Activated naive CD8-positive, alpha-beta T cell treated with anti-CD3 and anti-CD28 coated beads, Interleukin-2, amount 10 ng/mL, durations not matched to agents 7 days and 5 days (primary cell): ENCODE measurements around the gene SPATS2. TPM values are rescaled to one million over a fixed set of nuclear protein-coding genes. Genes with fewer than 3 reads are reported as not detected.

Experiments
- ATAC-seq: fragments of 150-1000 bp; cut with Tn5 transposase; one replicate; pipeline ENCODE4 v1.10.0; 2021; ENCODE audit warnings: low read depth, moderate library complexity
- POLR2A ChIA-PET: fragments of 350-600 bp; sonication (Branson Sonifier 250); formaldehyde crosslinking; loops from one replicate; lab custom pipeline; 2021; ENCODE audit warnings: antibody characterized with exemption; lab: Charles Lee
- DNase-seq: peaks from one replicate; pipeline ENCODE4 v3.0.0; 2021
- H3K27ac Mint-ChIP-seq: one replicate; pipeline ENCODE4 v1.8.0; 2022; ENCODE audit warnings: mild to moderate bottlenecking, mixed read lengths
- H3K27me3 Mint-ChIP-seq: one replicate; pipeline ENCODE4 v1.8.0; 2022; ENCODE audit warnings: mild to moderate bottlenecking, moderate library complexity, mixed read lengths
- H3K36me3 Mint-ChIP-seq: one replicate; pipeline ENCODE4 v1.8.0; 2021; ENCODE audit warnings: mild to moderate bottlenecking, mixed read lengths
- H3K4me1 Mint-ChIP-seq: one replicate; pipeline ENCODE4 v1.8.0; 2021; ENCODE audit warnings: mixed read lengths
- H3K4me3 Mint-ChIP-seq: one replicate; pipeline ENCODE4 v1.8.0; 2022; ENCODE audit warnings: mild to moderate bottlenecking, moderate library complexity, mixed read lengths
- H3K9me3 Mint-ChIP-seq: one replicate; pipeline ENCODE4 v1.8.0; 2021; ENCODE audit warnings: mixed read lengths
- total RNA-seq, 2 experiments: library from RNA; stranded (reverse); gene quantifications; one replicate each; pipeline ENCODE4 v1.2.3, GENCODE V29; 2021

Gene SPATS2
- total RNA-seq, 2 experiments from 2014 or later, result 12.1 to 13.3 TPM

DNA sequence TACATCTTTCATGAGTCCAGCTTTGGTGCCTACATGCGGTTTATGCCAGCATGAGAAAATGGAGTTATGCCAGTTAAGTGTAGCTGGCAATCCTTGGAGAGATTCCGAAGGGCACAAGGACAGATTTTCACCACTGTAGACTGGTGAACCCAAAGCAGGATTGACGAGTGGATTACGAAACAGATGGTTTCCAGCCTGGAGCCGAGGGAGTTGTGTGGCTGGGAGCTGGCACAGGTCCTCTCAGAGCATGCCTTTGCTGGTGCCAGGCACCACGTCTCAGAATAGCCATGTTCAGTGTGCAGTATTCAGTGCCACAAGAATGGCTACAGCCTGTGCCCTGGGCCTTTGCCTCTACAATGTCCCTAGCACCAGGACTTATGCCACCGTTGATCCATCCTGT lies 184.8 kb downstream of the SPATS2 start:
- Mint-ChIP-seq H3K27me3 (no peaks in the 10 kb centered on the region), H3K4me3 (no peak overlapping the region), H3K9me3 (no peaks in the 10 kb centered on the region), H3K36me3 (peaks cover 4% of the 10 kb centered on the region), H3K4me1 (peaks cover 14% of the 10 kb centered on the region), H3K27ac (no peak overlapping the region)
- DNase-seq, result no peak
- POLR2A ChIA-PET, result interaction anchor here (0.7 to 1.8 kb wide), 2 partner anchors 15 to 17 kb away, joined by 3 to 4 read pairs; no protein-coding TSS in a partner anchor
- no peak for ATAC-seq

DNA sequence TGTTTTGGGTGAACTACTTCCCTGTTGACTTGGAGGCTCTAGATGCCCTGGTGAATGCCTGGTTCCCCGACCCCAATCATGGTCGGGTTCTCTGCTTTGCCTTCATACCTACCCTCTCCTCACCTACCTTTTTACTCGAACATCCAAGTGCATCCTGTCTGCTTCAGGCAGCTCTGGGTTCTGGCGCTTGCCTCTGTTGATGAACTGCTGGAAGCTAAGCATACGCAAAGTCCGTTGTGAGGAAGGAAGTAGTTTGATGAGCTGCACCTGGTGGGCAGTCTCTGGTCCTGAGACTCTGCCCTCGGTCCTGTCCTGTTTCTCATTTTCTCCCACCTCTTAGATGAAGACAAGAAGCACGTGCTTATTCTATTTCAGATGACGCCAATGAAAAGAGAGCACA lies 185.2 kb downstream of the SPATS2 start:
- peaks cover 4% of the 10 kb centered on the region for H3K36me3 Mint-ChIP-seq
- H3K4me3 Mint-ChIP-seq, result no peak overlapping the region
- POLR2A ChIA-PET, result interaction anchor here (1.5 to 1.8 kb wide), 2 partner anchors 15 to 71 kb away, joined by 4 to 5 read pairs; partner anchors contain the start of gene PRPF40B
- ATAC-seq (no peak), DNase-seq (no peak)
- no peaks in the 10 kb centered on the region for H3K27me3 Mint-ChIP-seq
- H3K9me3 Mint-ChIP-seq, result no peaks in the 10 kb centered on the region
- peaks cover 14% of the 10 kb centered on the region for H3K4me1 Mint-ChIP-seq
- no peak overlapping the region for H3K27ac Mint-ChIP-seq

GRCh38 chr12:49552899-49553298 lies 185.6 kb downstream of the SPATS2 start:
- Mint-ChIP-seq H3K27ac (no peak overlapping the region), H3K36me3 (peaks cover 4% of the 10 kb centered on the region), H3K4me3 (no peak overlapping the region), H3K27me3 (no peaks in the 10 kb centered on the region), H3K4me1 (peaks cover 13% of the 10 kb centered on the region), H3K9me3 (no peaks in the 10 kb centered on the region)
- DNase-seq (no peak), ATAC-seq (no peak)
- POLR2A ChIA-PET, result interaction anchor here (0.5 to 1.8 kb wide), 3 partner anchors 14 to 70 kb away, joined by 3 to 5 read pairs (median 4); partner anchors contain the start of gene PRPF40B

- DNase-seq, result no peak
- Mint-ChIP-seq H3K4me3 (no peak overlapping the region), H3K27ac (no peak overlapping the region), H3K9me3 (no peaks in the 10 kb centered on the region), H3K4me1 (peaks cover 8% of the 10 kb centered on the region), H3K27me3 (no peaks in the 10 kb centered on the region), H3K36me3 (peaks cover 6% of the 10 kb centered on the region)
- peak; percentile 60 for ATAC-seq
- POLR2A ChIA-PET, result interaction anchor here (0.5 to 1.8 kb wide), 6 partner anchors 11 to 70 kb away, joined by 3 to 5 read pairs (median 4); partner anchors contain the start of genes MCRS1 and PRPF40B
Observed at GRCh38 chr12:49553512-49554088, 186.3 kb downstream of the SPATS2 start.

- DNase-seq (no peak), ATAC-seq (no peak)
- Mint-ChIP-seq H3K4me3 (no peak overlapping the region), H3K9me3 (no peaks in the 10 kb centered on the region), H3K36me3 (peaks cover 11% of the 10 kb centered on the region), H3K27ac (no peak overlapping the region), H3K27me3 (no peaks in the 10 kb centered on the region), H3K4me1 (peaks cover 8% of the 10 kb centered on the region)
- POLR2A ChIA-PET, result interaction anchor here (0.9 to 1.5 kb wide), 4 partner anchors 10 to 69 kb away, joined by 3 to 5 read pairs (median 4); partner anchors contain the start of genes MCRS1 and PRPF40B
Observed at GRCh38 chr12:49554266-49554665, 187.0 kb downstream of the SPATS2 start.

DNA sequence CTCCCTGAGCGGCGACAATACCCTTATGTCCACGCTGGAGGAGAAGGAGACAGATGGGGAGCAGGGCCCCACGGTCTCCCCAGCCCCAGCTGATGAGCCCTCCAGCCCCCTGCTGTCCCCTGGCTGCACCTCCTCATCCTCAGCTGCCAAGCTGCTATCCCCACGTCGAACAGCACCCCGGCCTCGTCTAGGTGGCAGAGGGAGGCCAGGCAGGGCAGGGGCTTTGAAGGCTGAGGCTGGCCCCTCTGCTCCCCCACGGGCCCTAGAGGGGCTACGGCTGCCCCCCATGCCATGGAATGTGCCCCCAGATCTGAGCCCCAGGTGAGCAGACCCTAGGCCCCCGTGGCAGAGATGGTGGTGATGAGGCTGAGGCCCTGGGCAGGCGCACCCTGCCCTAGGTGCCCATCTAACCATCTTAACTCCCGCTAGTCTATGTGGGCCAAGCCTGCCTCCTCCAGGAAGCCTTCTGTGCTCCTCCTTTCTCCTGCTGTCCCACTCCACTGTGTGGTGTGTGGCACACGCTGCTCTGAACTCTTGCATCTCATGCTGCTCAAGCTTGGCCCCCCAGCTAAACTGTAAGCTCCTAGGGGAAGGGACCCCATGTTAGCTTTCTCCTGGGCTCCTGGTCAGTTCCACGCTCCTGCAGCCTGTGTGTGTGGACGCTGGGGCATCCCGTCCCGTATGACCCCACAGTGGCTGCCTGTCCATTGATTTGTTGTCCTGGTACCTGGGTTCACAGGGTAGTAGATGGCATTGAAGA lies 188.5 kb downstream of the SPATS2 start:
- ATAC-seq (no peak), DNase-seq (no peak)
- Mint-ChIP-seq H3K27ac (peak overlapping the region; percentile 80), H3K36me3 (peaks cover 15% of the 10 kb centered on the region), H3K27me3 (no peaks in the 10 kb centered on the region), H3K4me1 (peaks cover 14% of the 10 kb centered on the region), H3K9me3 (no peaks in the 10 kb centered on the region), H3K4me3 (no peak overlapping the region)
- POLR2A ChIA-PET, result interaction anchor here (0.7 to 1.5 kb wide), 4 partner anchors 11 to 422 kb away, joined by 3 to 5 read pairs (median 4); no protein-coding TSS in a partner anchor

- POLR2A ChIA-PET, result interaction anchor here (0.6 to 1.5 kb wide), 3 partner anchors 11 to 66 kb away, joined by 4 to 5 read pairs (median 4); partner anchors contain the start of gene PRPF40B
- Mint-ChIP-seq H3K36me3 (peaks cover 16% of the 10 kb centered on the region), H3K4me1 (peaks cover 21% of the 10 kb centered on the region), H3K9me3 (no peaks in the 10 kb centered on the region), H3K27ac (peak overlapping the region; percentile 80), H3K27me3 (no peaks in the 10 kb centered on the region), H3K4me3 (no peak overlapping the region)
- DNase-seq (no peak), ATAC-seq (no peak)
Observed at GRCh38 chr12:49556391-49557186, 189.3 kb downstream of the SPATS2 start.

GRCh38 chr12:49557187-49557916 lies 190.1 kb downstream of the SPATS2 start:
- no peaks in the 10 kb centered on the region for H3K27me3 Mint-ChIP-seq
- H3K4me1 Mint-ChIP-seq, result peaks cover 27% of the 10 kb centered on the region

GRCh38 chr12:49557917-49558215 lies 190.6 kb downstream of the SPATS2 start:
- POLR2A ChIA-PET, result interaction anchor here (1.1 kb wide), 1 partner anchor 65 kb away, joined by 4 read pairs; the partner anchor contains the start of gene PRPF40B
- H3K9me3 Mint-ChIP-seq, result no peaks in the 10 kb centered on the region

More at GRCh38 chr12:49557187-49557916, 190.1 kb downstream of the SPATS2 start:
- Mint-ChIP-seq H3K9me3 (no peaks in the 10 kb centered on the region), H3K27ac (peak overlapping the region; percentile 80), H3K36me3 (peaks cover 19% of the 10 kb centered on the region), H3K4me3 (no peak overlapping the region)
- POLR2A ChIA-PET, result interaction anchor here (0.6 to 1.5 kb wide), 3 partner anchors 12 to 65 kb away, joined by 4 to 5 read pairs (median 4); partner anchors contain the start of gene PRPF40B
- DNase-seq, result no peak
- no peak for ATAC-seq

DNA sequence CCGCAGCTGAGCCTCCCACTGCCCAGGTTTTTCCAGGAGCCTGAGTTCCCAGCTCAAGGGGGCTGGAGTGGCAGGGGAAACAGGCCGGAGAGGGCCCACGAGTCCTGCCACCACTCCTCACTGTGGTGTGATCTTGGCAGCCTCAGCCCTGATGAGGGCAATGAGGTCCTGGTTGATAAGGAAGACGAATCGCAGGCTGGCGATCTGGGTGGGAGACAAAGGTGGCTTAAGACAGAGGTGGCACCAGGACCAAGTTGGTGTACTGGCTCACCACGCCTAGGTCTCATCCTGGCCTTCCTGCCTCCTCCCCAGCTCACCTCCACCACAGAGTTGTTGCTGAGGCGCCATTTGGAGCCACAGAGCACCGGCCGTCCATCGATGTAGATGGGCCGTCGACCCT lies 191.3 kb downstream of the SPATS2 start:
- Mint-ChIP-seq H3K27me3 (no peaks in the 10 kb centered on the region), H3K9me3 (no peaks in the 10 kb centered on the region), H3K27ac (no peak overlapping the region), H3K4me3 (no peak overlapping the region), H3K36me3 (peaks cover 23% of the 10 kb centered on the region), H3K4me1 (peaks cover 24% of the 10 kb centered on the region)
- DNase-seq, result no peak
- no peak for ATAC-seq
- POLR2A ChIA-PET, result no interaction called here

More at GRCh38 chr12:49557917-49558215, 190.6 kb downstream of the SPATS2 start:
- no peaks in the 10 kb centered on the region for H3K27me3 Mint-ChIP-seq
- ATAC-seq, result no peak
- no peak overlapping the region for H3K27ac Mint-ChIP-seq
- H3K4me3 Mint-ChIP-seq, result no peak overlapping the region
- peaks cover 25% of the 10 kb centered on the region for H3K4me1 Mint-ChIP-seq
- no peak for DNase-seq
- peaks cover 23% of the 10 kb centered on the region for H3K36me3 Mint-ChIP-seq

- ATAC-seq, result no peak
- peaks cover 30% of the 10 kb centered on the region for H3K4me1 Mint-ChIP-seq
- H3K27ac Mint-ChIP-seq, result no peak overlapping the region
- no peaks in the 10 kb centered on the region for H3K9me3 Mint-ChIP-seq
- POLR2A ChIA-PET, result no interaction called here
- H3K36me3 Mint-ChIP-seq, result peaks cover 26% of the 10 kb centered on the region
- no peaks in the 10 kb centered on the region for H3K27me3 Mint-ChIP-seq
- no peak for DNase-seq
- no peak overlapping the region for H3K4me3 Mint-ChIP-seq
Observed at GRCh38 chr12:49559011-49559675, 191.9 kb downstream of the SPATS2 start.

DNA sequence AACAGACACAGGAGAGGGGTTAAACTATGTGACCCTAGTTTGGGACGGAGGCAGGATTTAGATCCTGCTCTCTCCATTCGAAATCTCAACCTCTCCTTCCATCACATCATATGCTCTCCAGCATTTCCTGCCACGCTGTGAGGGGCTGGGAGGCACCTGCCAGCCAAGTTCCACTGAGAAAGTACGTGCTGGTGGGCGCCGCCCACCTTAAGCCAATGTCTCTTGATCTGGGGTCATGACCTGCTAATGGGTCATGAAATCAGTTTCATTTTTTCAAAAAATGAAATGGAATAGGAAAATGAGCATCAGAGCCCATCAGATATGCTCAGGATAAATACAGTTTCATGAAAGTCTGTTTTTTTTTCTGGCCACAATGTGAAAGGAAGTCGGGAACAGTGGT lies 193.4 kb downstream of the SPATS2 start:
- Mint-ChIP-seq H3K4me3 (peak overlapping the region; percentile 35), H3K9me3 (no peaks in the 10 kb centered on the region), H3K27me3 (no peaks in the 10 kb centered on the region), H3K36me3 (peaks cover 26% of the 10 kb centered on the region), H3K27ac (peak overlapping the region; percentile 17), H3K4me1 (peaks cover 45% of the 10 kb centered on the region)
- DNase-seq (no peak), ATAC-seq (no peak)
- POLR2A ChIA-PET, result interaction anchor here (0.9 kb wide), 1 partner anchor 62 kb away, joined by 4 read pairs; the partner anchor contains the start of gene PRPF40B
